Skeletal muscle tissue (tissue), 4 donors: ENCODE results near the gene BBS5. TPM values are rescaled to one million over a fixed set of nuclear protein-coding genes. Genes with fewer than 3 reads are reported as not detected.
A peak's percentile ranks its signal among the peaks of the same experiment; 100 is the strongest.
"Not testable (repeated sequence)": the region's sequence is repeated elsewhere in the genome, so short reads cannot be mapped to it uniquely, and the experiment has no call there.

Source experiments
- H3K27ac ChIP-seq: one replicate; pipeline ENCODE4 v1.7.0; 2013; ENCODE audit warnings: mild to moderate bottlenecking, low read depth, low read length, inconsistent platforms
- H3K27me3 ChIP-seq, 3 donors: one replicate each; pipeline ENCODE4 v1.7.0; 2013; ENCODE audit warnings: low read length in 3 of 3; ENCODE audit not compliant: control insufficient read depth in 3 of 3, insufficient read depth in 3 of 3
- H3K36me3 ChIP-seq, 3 donors: one replicate each; pipeline ENCODE4 v1.7.0; 2013; ENCODE audit warnings: low read length in 3 of 3; ENCODE audit not compliant: control insufficient read depth in 3 of 3, insufficient read depth in 3 of 3
- H3K4me1 ChIP-seq, 3 donors: one replicate each; pipeline ENCODE4 v1.7.0; 2013; ENCODE audit warnings: low read length in 3 of 3, mild to moderate bottlenecking in 3 of 3; ENCODE audit not compliant: control insufficient read depth in 3 of 3, insufficient read depth in 3 of 3
- H3K4me3 ChIP-seq, 3 donors: one replicate each; pipeline ENCODE4 v1.7.0; 2013; ENCODE audit warnings: low read length in 3 of 3
- H3K9ac ChIP-seq, 3 donors: one replicate each; pipeline ENCODE4 v1.7.0; 2013; ENCODE audit warnings: low read length in 3 of 3, mild to moderate bottlenecking in 3 of 3, moderate library complexity in 2 of 3, low read depth in 1 of 3
- H3K9me3 ChIP-seq, 3 donors: one replicate each; pipeline ENCODE4 v1.7.0; 2013; ENCODE audit warnings: low read length in 3 of 3; ENCODE audit not compliant: control insufficient read depth in 3 of 3
- total RNA-seq: library from RNA; depleted of rRNA; stranded (reverse); fragments of >200 nt; gene quantifications from one replicate; pipeline ENCODE4 v1.2.3, GENCODE V29; 2014
- donor health status: Osteomylitis.

The BBS5 gene
- total RNA-seq, 1 donor from 2014 or later = 8.4 TPM

- peak overlapping the region; percentile 77 to 81 (median 80) for H3K4me3 ChIP-seq
- no peaks in the 10 kb centered on the region for H3K4me1 ChIP-seq
- H3K36me3 ChIP-seq = peaks cover 5 to 10% (median 7%) of the 10 kb centered on the region in 3 donors
- H3K27ac ChIP-seq = peak overlapping the region; percentile 93
- peak overlapping the region; percentile 85 to 93 (median 85) for H3K9ac ChIP-seq
- H3K9me3 ChIP-seq = no peaks in the 10 kb centered on the region
- no peaks in the 10 kb centered on the region for H3K27me3 ChIP-seq
Observed at GRCh38 chr2:169509955-169510354, 30.7 kb downstream of the BBS5 start.

- peak overlapping the region; percentile 93 for H3K27ac ChIP-seq
- H3K4me1 ChIP-seq = peaks cover 0 to 3% (median 0%) of the 10 kb centered on the region in 3 donors
- H3K9ac ChIP-seq = peak overlapping the region; percentile 85 to 93 (median 85)
- peak overlapping the region; percentile 77 to 81 (median 80) for H3K4me3 ChIP-seq
- H3K27me3 ChIP-seq = no peaks in the 10 kb centered on the region
- H3K36me3 ChIP-seq = peaks cover 8 to 12% (median 10%) of the 10 kb centered on the region in 3 donors
- H3K9me3 ChIP-seq = no peaks in the 10 kb centered on the region
Observed at GRCh38 chr2:169510496-169510895, 31.2 kb downstream of the BBS5 start.

DNA sequence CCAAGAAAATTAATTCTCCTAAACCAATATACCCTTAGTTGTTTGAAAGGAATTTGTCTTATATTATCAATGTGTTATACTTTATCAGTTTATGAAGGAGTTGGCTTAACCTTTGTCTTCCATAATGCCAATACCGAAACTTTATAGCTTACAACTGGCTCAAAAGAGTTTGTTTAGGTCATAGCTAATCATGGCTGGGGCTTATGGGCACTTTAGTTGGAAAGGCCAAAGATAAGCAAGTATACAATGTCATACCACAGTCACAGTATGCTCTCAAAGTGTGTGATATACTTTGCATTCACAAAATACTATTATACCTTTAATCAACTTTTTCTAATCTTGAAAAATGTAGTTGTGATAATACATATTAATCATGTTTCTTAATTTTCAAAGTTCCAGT, 32.5 kb downstream of the BBS5 start:
- Histone ChIP-seq H3K36me3 (peaks cover 8 to 15% (median 10%) of the 10 kb centered on the region in 3 donors), H3K4me3 (peak overlapping the region; percentile 77 to 81 (median 80)), H3K27ac (peak overlapping the region; percentile 93), H3K4me1 (peaks cover 0 to 6% (median 0%) of the 10 kb centered on the region in 3 donors), H3K9ac (peak overlapping the region; percentile 85 to 90 (median 85)), H3K9me3 (no peaks in the 10 kb centered on the region), H3K27me3 (no peaks in the 10 kb centered on the region)

GRCh38 chr2:169512525-169512924, 33.2 kb downstream of the BBS5 start:
- Histone ChIP-seq H3K4me3 (peak overlapping the region; percentile 77 to 81 (median 80)), H3K27ac (peak overlapping the region; percentile 93), H3K4me1 (peaks cover 4 to 6% (median 4%) of the 10 kb centered on the region in 3 donors)

DNA sequence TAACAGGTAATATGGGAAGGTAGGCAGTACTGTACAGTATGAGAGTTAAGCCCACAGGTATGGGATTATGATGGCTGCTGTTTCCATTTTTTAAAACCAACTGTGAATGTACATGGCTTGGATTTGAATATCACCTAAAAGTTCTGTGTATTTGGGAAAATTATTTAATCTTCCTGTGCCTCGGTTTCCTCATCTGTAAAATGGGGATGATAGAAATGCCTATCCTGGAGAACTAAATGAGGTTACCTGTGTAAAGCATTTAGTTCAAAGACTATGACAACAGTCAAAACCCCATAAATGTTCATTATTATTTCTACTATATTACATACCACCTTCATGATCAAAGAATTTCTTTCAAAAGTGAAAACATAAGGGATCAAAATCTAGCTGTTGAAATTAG, 33.8 kb downstream of the BBS5 start:
- Histone ChIP-seq H3K36me3 (peaks cover 8 to 18% (median 16%) of the 10 kb centered on the region in 3 donors), H3K4me3 (peak overlapping the region; percentile 77 to 81 (median 80)), H3K9ac (peak overlapping the region; percentile 85 to 90 (median 85)), H3K4me1 (peaks cover 4 to 6% (median 6%) of the 10 kb centered on the region in 3 donors), H3K27ac (peak overlapping the region; percentile 93), H3K9me3 (no peaks in the 10 kb centered on the region), H3K27me3 (no peaks in the 10 kb centered on the region)

More at GRCh38 chr2:169512525-169512924, 33.2 kb downstream of the BBS5 start:
- peaks cover 8 to 15% (median 13%) of the 10 kb centered on the region in 3 donors for H3K36me3 ChIP-seq
- no peaks in the 10 kb centered on the region for H3K27me3 ChIP-seq
- peak overlapping the region; percentile 85 to 90 (median 85) for H3K9ac ChIP-seq
- no peaks in the 10 kb centered on the region for H3K9me3 ChIP-seq

DNA sequence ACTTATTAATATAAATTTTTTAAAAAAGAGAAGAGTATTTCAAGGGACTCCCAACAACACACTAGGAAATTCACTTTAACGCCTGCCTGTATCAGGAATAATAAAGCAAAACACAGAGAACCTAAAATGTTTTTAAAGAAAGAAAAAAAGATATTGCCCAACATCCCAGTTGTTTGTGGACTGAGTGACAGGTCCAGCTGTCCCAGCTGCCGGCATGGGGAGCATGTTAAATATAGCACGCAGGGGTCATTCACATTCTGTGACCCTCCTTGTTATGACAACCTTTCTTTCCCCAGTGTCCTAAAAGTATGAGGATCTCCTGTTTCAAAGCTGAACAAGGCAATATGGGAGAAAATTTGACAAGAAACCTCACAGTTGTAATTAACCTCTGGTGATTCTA, 34.6 kb downstream of the BBS5 start:
- Histone ChIP-seq H3K9ac (peak overlapping the region; percentile 85 to 90 (median 85)), H3K4me3 (peak overlapping the region; percentile 77 to 81 (median 80)), H3K9me3 (no peaks in the 10 kb centered on the region), H3K27me3 (no peaks in the 10 kb centered on the region), H3K36me3 (peaks cover 8 to 24% (median 24%) of the 10 kb centered on the region in 3 donors), H3K27ac (peak overlapping the region; percentile 93), H3K4me1 (peaks cover 4 to 9% (median 6%) of the 10 kb centered on the region in 3 donors)

- H3K27ac ChIP-seq = peak overlapping the region; percentile 93
Observed at GRCh38 chr2:169514758-169515157, 35.5 kb downstream of the BBS5 start.

DNA sequence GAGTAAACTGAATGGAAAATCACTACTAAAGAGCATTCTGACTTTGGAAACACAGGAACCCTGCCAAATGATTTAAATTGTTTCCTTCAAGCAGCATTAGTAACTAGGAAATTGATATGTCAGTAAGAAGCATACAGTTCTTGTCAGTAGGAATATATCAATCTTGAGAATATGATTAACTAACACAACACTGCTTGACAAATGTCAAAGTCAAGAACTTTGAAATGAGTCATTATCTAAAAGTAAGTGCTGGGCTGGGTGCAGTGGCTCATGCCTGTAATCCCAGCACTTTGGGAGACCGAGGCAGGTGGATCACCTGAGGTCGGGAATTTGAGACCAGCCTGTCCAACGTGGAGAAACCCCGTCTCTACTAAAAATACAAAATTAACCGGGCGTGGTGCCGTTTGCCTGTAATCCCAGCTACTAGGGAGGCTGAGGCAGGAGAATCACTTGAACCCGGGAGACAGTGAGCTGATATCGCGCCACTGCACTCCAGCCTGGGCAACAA, 37.2 kb downstream of the BBS5 start:
- not testable (repeated sequence) for H3K27me3 ChIP-seq, H3K9me3 ChIP-seq
- Histone ChIP-seq H3K4me1 (peaks cover 6 to 15% (median 10%) of the 10 kb centered on the region in 3 donors), H3K4me3 (peak overlapping the region; percentile 22 to 66 (median 62)), H3K27ac (peak overlapping the region; percentile 93), H3K9ac (peak overlapping the region; percentile 41 to 85 (median 66)), H3K36me3 (peaks cover 5 to 40% (median 32%) of the 10 kb centered on the region in 3 donors)

More at GRCh38 chr2:169514758-169515157, 35.5 kb downstream of the BBS5 start:
- not testable (repeated sequence) for H3K27me3 ChIP-seq, H3K9me3 ChIP-seq, H3K4me1 ChIP-seq
- H3K4me3 ChIP-seq = peak overlapping the region; percentile 77 to 81 (median 80)
- H3K36me3 ChIP-seq = peaks cover 8 to 27% (median 26%) of the 10 kb centered on the region in 3 donors
- peak overlapping the region; percentile 79 to 85 (median 80) for H3K9ac ChIP-seq

- Histone ChIP-seq H3K4me3 (no peak overlapping the region), H3K9me3 (no peaks in the 10 kb centered on the region), H3K9ac (no peak overlapping the region), H3K36me3 (peaks cover 33 to 57% (median 55%) of the 10 kb centered on the region in 3 donors), H3K27me3 (no peaks in the 10 kb centered on the region), H3K4me1 (peaks cover 12 to 34% (median 17%) of the 10 kb centered on the region in 3 donors), H3K27ac (no peak overlapping the region)
Observed at GRCh38 chr2:169520896-169521295, 41.6 kb downstream of the BBS5 start.

DNA sequence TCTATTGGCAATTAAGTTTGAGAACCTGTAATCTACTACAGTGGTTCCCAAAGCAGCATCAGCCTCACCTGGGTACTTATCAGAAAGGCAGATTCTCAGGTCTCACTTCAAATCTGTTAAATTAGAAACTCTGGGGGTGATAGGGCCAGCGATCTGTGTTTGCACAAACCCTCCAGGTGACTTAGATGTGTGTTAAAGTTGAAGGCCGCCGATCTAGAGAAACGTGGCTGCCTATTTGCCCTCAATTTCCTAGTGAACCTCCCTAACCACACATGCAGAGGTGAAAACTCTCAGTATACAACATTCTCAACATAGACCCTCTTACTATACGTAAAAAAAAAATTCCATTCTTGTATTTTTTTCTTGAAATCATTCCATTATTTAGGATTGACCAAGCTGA, 44.4 kb downstream of the BBS5 start:
- Histone ChIP-seq H3K27ac (no peak overlapping the region), H3K9ac (no peak overlapping the region), H3K9me3 (no peaks in the 10 kb centered on the region), H3K36me3 (peaks cover 40 to 68% (median 62%) of the 10 kb centered on the region in 3 donors), H3K4me3 (no peak overlapping the region), H3K27me3 (no peaks in the 10 kb centered on the region), H3K4me1 (peaks cover 8 to 25% (median 15%) of the 10 kb centered on the region in 3 donors)
